ENCODE measurements around the gene ERP44.
A peak's percentile ranks its signal among the peaks of the same experiment; 100 is the strongest.
"Not testable (repeated sequence)": the region's sequence is repeated elsewhere in the genome, so short reads cannot be mapped to it uniquely, and the experiment has no call there.

ERP44 gene

GRCh38 chr9:100098887-100099721 is at the start of gene ERP44, which contains the start of gene INVS:
Gene ERP44, minus strand, starts transcription at chr9:100099000. Its CDS starts 160 bp downstream, at chr9:100098840.
Gene INVS, plus strand, starts transcription at chr9:100099243. Its CDS starts 5,279 bp downstream, at chr9:100104522.
- DNase-seq: peak; percentile 79 to 92 (median 90)

GRCh38 chr9:100145976-100146375 is 47.2 kb upstream of the ERP44 start:
- not testable (repeated sequence) for DNase-seq

GRCh38 chr9:100145167-100145934 is 46.6 kb upstream of the ERP44 start:
- DNase-seq: not testable (repeated sequence)

- DNase-seq: not testable (repeated sequence)
Observed at GRCh38 chr9:100141862-100142261, 43.1 kb upstream of the ERP44 start.

GRCh38 chr9:100140303-100140702 is 41.5 kb upstream of the ERP44 start:
- not testable (repeated sequence) for DNase-seq

- DNase-seq: not testable (repeated sequence)
Observed at GRCh38 chr9:100136799-100137198, 38.0 kb upstream of the ERP44 start.

- no peak for DNase-seq
Observed at GRCh38 chr9:100134731-100135130, 35.9 kb upstream of the ERP44 start.

GRCh38 chr9:100131875-100132430 is 33.2 kb upstream of the ERP44 start:
- DNase-seq: no peak

- no peak for DNase-seq
Observed at GRCh38 chr9:100131216-100131615, 32.4 kb upstream of the ERP44 start.

- no peak for DNase-seq
Observed at GRCh38 chr9:100129772-100130171, 31.0 kb upstream of the ERP44 start.

GRCh38 chr9:100126423-100126822 is 27.6 kb upstream of the ERP44 start:
- DNase-seq: no peak

GRCh38 chr9:100125910-100126309 is 27.1 kb upstream of the ERP44 start:
- DNase-seq: no peak

- no peak for DNase-seq
Observed at GRCh38 chr9:100125236-100125635, 26.4 kb upstream of the ERP44 start.

GRCh38 chr9:100120286-100120685 is 21.5 kb upstream of the ERP44 start:
- no peak for DNase-seq

- DNase-seq: no peak
Observed at GRCh38 chr9:100117316-100117715, 18.5 kb upstream of the ERP44 start.

GRCh38 chr9:100112677-100113336 is 14.0 kb upstream of the ERP44 start:
- DNase-seq: no peak

- no peak for DNase-seq
Observed at GRCh38 chr9:100111235-100111634, 12.4 kb upstream of the ERP44 start.

- DNase-seq: no peak
Observed at GRCh38 chr9:100108559-100108958, 9.8 kb upstream of the ERP44 start.

GRCh38 chr9:100106616-100107015 is 7.8 kb upstream of the ERP44 start:
- no peak for DNase-seq

GRCh38 chr9:100105861-100106260 is 7.1 kb upstream of the ERP44 start:
- DNase-seq: no peak

GRCh38 chr9:100104314-100104713 is 5.5 kb upstream of the ERP44 start:
- DNase-seq: no peak

- DNase-seq: no peak
Observed at GRCh38 chr9:100101608-100102007, 2.8 kb upstream of the ERP44 start.

- no peak for DNase-seq
Observed at GRCh38 chr9:100100146-100100667, 1.4 kb upstream of the ERP44 start.
